Endothelial cell of umbilical vein (primary cell): ENCODE data around the gene ZIM2. TPM values are rescaled to one million over a fixed set of nuclear protein-coding genes. Genes with fewer than 3 reads are reported as not detected.

Source experiments
- BruUV-seq: library from RNA; stranded (reverse); fragments of 400-500 nt; replicated peaks from 2 replicates; lab custom pipeline; 2021; lab: Mats Ljungman, UMichigan
- CTCF ChIA-PET: fragments of 300-600, 350-600 bp; sonication (Branson Sonifier 250); formaldehyde crosslinking; loops from one replicate; lab custom pipeline; 2021; ENCODE audit warnings: antibody characterized with exemption, inconsistent platforms; lab: Charles Lee
- POLR2A ChIA-PET: fragments of 300-600, 350-600 bp; sonication (Branson Sonifier 250); formaldehyde crosslinking; loops from one replicate; lab custom pipeline; 2021; ENCODE audit warnings: antibody characterized with exemption, inconsistent platforms; lab: Charles Lee
- DNase-seq: peaks from one replicate; pipeline ENCODE4 v3.0.0-alpha.2; 2011; ENCODE audit warnings: low read depth, low spot score
- FAIRE-seq: peaks from 2 replicates; lab custom pipeline; 2011; peaks lifted over from hg19 to GRCh38; lab: Jason Lieb, UNC
- H2AFZ ChIP-seq: 2 replicates; pipeline ENCODE4 v1.6.0; 2012; ENCODE audit warnings: low read depth, low read length, control low read depth, inconsistent platforms
- H3K27ac ChIP-seq: 2 replicates; pipeline ENCODE4 v1.5.1; 2011; ENCODE audit warnings: low read depth, mild to moderate bottlenecking, control low read depth, low read length, moderate library complexity; ENCODE audit not compliant: insufficient read depth
- H3K27me3 ChIP-seq, 2 experiments: 2 replicates each; pipeline versions ENCODE4 v1.6.0 to v1.6.1; 2011; ENCODE audit warnings: low read length in 2 of 2, mixed read lengths in 1 of 2; ENCODE audit not compliant: control insufficient read depth in 2 of 2, insufficient read depth in 2 of 2
- H3K36me3 ChIP-seq, 2 experiments: 2 replicates in 1 of 2; 3 replicates in 1 of 2; pipeline ENCODE4 v1.5.1; 2011; ENCODE audit warnings: low read length in 2 of 2, mild to moderate bottlenecking in 1 of 2, moderate library complexity in 1 of 2; ENCODE audit not compliant: control insufficient read depth in 2 of 2, insufficient read depth in 2 of 2; ENCODE audit errors: extremely low read depth in 1 of 2
- H3K4me1 ChIP-seq: 3 replicates; pipeline ENCODE4 v1.5.1; 2011; ENCODE audit warnings: mild to moderate bottlenecking, low read length; ENCODE audit not compliant: control insufficient read depth, insufficient read depth; ENCODE audit errors: extremely low read depth
- H3K4me2 ChIP-seq: 2 replicates; pipeline ENCODE4 v1.6.1; 2011; ENCODE audit warnings: low read length, control low read depth, mixed read lengths; ENCODE audit not compliant: insufficient read depth
- H3K4me3 ChIP-seq, 3 experiments: fragments of 200-600 bp in 1 of 3; sonication (generic), shearing (Covaris generic) in 1 of 3; replicated peaks in 1 of 3; 2 replicates each; pipeline ENCODE4 v1.5.1; 2011 to 2016; ENCODE audit warnings: control low read depth in 3 of 3, low read length in 3 of 3, mild to moderate bottlenecking in 2 of 3, inconsistent platforms in 1 of 3, low read depth in 1 of 3, moderate library complexity in 1 of 3; ENCODE audit not compliant: insufficient read depth in 1 of 3
- H3K79me2 ChIP-seq: 2 replicates; pipeline ENCODE4 v1.6.0; 2012; ENCODE audit warnings: low read length, inconsistent platforms; ENCODE audit not compliant: control insufficient read depth, insufficient read depth
- H3K9ac ChIP-seq: replicated peaks from 2 replicates; pipeline ENCODE3; 2011; ENCODE audit warnings: low read length, control low read depth; ENCODE audit not compliant: insufficient read depth; ENCODE audit errors: extremely low read depth
- H3K9me1 ChIP-seq: replicated peaks from 3 replicates; pipeline ENCODE4 v1.6.0; 2011; ENCODE audit warnings: mild to moderate bottlenecking, low read length; ENCODE audit not compliant: control insufficient read depth, insufficient read depth; ENCODE audit errors: extremely low read depth
- H3K9me3 ChIP-seq: replicated peaks from 2 replicates; pipeline ENCODE4 v1.5.1; 2012; ENCODE audit warnings: low read length, inconsistent platforms; ENCODE audit not compliant: control insufficient read depth, insufficient read depth
- H4K20me1 ChIP-seq: replicated peaks from 2 replicates; pipeline ENCODE3; 2011; ENCODE audit warnings: mild to moderate bottlenecking, low read length; ENCODE audit not compliant: control insufficient read depth, insufficient read depth; ENCODE audit errors: extremely low read depth
- CTCF ChIP-seq, 2 donors: IDR thresholded peaks; 1 replicate in 1 of 2; 2 replicates in 1 of 2; pipeline ENCODE4 v1.5.1; 2011; ENCODE audit warnings: low read length in 2 of 2, mild to moderate bottlenecking in 2 of 2, moderate library complexity in 2 of 2, control low read depth in 1 of 2, inconsistent platforms in 1 of 2, low read depth in 1 of 2; ENCODE audit not compliant: insufficient read depth in 1 of 2; ENCODE audit errors: extremely low read depth in 1 of 2
- EZH2 ChIP-seq: IDR thresholded peaks from 2 replicates; pipeline ENCODE4 v1.6.1; 2012; ENCODE audit warnings: borderline replicate concordance, low read depth, mild to moderate bottlenecking, moderate library complexity, low read length, inconsistent platforms; ENCODE audit not compliant: severe bottlenecking
- FOS ChIP-seq: IDR thresholded peaks from 2 replicates; pipeline ENCODE4 v1.6.1; 2011; ENCODE audit warnings: mild to moderate bottlenecking, low read length, moderate library complexity, borderline replicate concordance; ENCODE audit not compliant: insufficient read depth
- GATA2 ChIP-seq: IDR thresholded peaks from 2 replicates; pipeline ENCODE4 v1.7.0; 2011; ENCODE audit warnings: low read depth, mild to moderate bottlenecking, moderate library complexity, mixed read lengths, low read length; ENCODE audit not compliant: insufficient read length, insufficient read depth
- JUN ChIP-seq: IDR thresholded peaks from 2 replicates; pipeline ENCODE4 v1.6.1; 2011; ENCODE audit warnings: borderline replicate concordance, low read depth; ENCODE audit not compliant: insufficient read length, insufficient read depth
- MAX ChIP-seq: IDR thresholded peaks from 2 replicates; pipeline ENCODE4 v1.6.1; 2011; ENCODE audit not compliant: insufficient read depth, insufficient read length
- MYC ChIP-seq: IDR thresholded peaks from one replicate; pipeline ENCODE4 v1.6.1; 2011; ENCODE audit warnings: mild to moderate bottlenecking, low read depth, low read length
- POLR2A ChIP-seq: IDR thresholded peaks from 2 replicates; pipeline ENCODE4 v1.6.1; 2012; ENCODE audit warnings: low read depth, mild to moderate bottlenecking, control low read depth, low read length
- POLR2AphosphoS5 ChIP-seq: IDR thresholded peaks from 2 replicates; pipeline ENCODE4 v1.6.1; 2012; ENCODE audit warnings: low read depth, mild to moderate bottlenecking, control low read depth, low read length, moderate library complexity; ENCODE audit not compliant: insufficient read depth
- dilution Hi-C: fragments of 300-500 bp; cut with MboI; formaldehyde crosslinking; loops from one replicate; pipeline ENCODE4 v1.15.0; 2019; ENCODE audit warnings: low sequenced_read_pairs; ENCODE audit not compliant: extremely low pct_ligation_motif_present
- intact Hi-C: fragments of 100-400 bp; cut with micrococcal nuclease; formaldehyde crosslinking; loops from one replicate; pipeline ENCODE4 v1.10.0; 2022
- polyA plus RNA-seq, 4 experiments: library from polyadenylated mRNA; depleted of rRNA in 3 of 4; stranded (reverse) in 3 of 4; unstranded in 1 of 4; fragments of >200 nt; gene quantifications; 2 replicates each; pipeline versions ENCODE4 v1.2.1 to v1.2.3, GENCODE V29; 2011 to 2012; ENCODE audit warnings: missing spikeins in 1 of 4
- total RNA-seq: library from RNA; stranded (reverse); gene quantifications from 2 replicates; pipeline ENCODE4 v1.2.3, GENCODE V29; 2021

ZIM2 gene
- total and polyA plus RNA-seq, 2 donors (not counting 3 experiments of a cell fraction or from before 2014, with no cell fraction given) = not detected

- BruUV-seq = no TSS peak
- Histone ChIP-seq H3K36me3 (no peaks in the 10 kb centered on the region), H4K20me1 (no peaks in the 10 kb centered on the region), H3K79me2 (no peaks in the 10 kb centered on the region), H3K4me3 (no peak overlapping the region), H2AFZ (no peak overlapping the region), H3K9me1 (no peaks in the 10 kb centered on the region), H3K9me3 (peaks cover 18% of the 10 kb centered on the region), H3K27ac (no peak overlapping the region), H3K27me3 (no peaks in the 10 kb centered on the region), H3K9ac (no peak overlapping the region), H3K4me2 (no peak overlapping the region), H3K4me1 (no peaks in the 10 kb centered on the region)
- no peak for FAIRE-seq
- CTCF ChIA-PET = no interaction called here
- no peak for DNase-seq
- intact Hi-C loops = no loop called here
- dilution Hi-C loops = no loop called here
- TF ChIP-seq MAX (no peak), MYC (no peak), CTCF (IDR thresholded peaks at IDR 0.05; ENCODE audit: extremely low read depth in 1 of 2, insufficient read depth in 1 of 2, low read depth in 1 of 2, low read length in 2 of 2) (no peak), EZH2 (no peak), FOS (no peak), JUN (no peak), POLR2A (no peak), POLR2AphosphoS5 (no peak), GATA2 (no peak)
- POLR2A ChIA-PET = no interaction called here
Measured at GRCh38 chr19:56822755-56823154, 17.8 kb downstream of the ZIM2 start.
